ENCODE measurements around the gene TRIM44.

Gene TRIM44

DNA sequence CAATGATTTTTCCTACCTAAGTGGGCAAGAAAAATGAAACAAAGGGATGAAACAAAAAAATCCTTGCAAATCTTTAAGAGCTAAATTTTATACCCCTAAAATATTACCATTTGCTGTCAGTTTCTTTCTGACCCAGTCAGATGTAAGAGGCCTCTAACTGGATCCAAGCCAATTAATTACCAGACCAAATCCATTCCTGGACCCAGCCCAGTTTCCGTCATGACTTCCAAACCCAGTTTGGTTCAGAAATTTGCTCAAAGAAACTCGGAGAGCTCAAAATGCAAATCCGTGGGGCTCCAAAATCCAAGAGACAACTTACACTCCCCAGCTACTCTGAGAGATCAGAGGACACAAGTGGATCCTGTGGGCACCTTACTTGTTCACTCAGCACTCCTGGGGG lies 46.8 kb downstream of the TRIM44 start:
- no peak overlapping the region for H3K4ac ChIP-seq (ENCODE audit: low read depth, low read length)
- H4K5ac ChIP-seq (ENCODE audit: low read length): no peak overlapping the region
- no peak overlapping the region for H2AK5ac ChIP-seq (ENCODE audit: low read length)
- H3K4me1 ChIP-seq (ENCODE audit: control insufficient read depth, low read depth, low read length): no peaks in the 10 kb centered on the region
- H3K79me1 ChIP-seq (ENCODE audit: low read length): no peaks in the 10 kb centered on the region
- H2BK120ac ChIP-seq (ENCODE audit: low read depth, low read length): no peak overlapping the region
- no peak overlapping the region for H3K9ac ChIP-seq (ENCODE audit: low read length)
- H3K56ac ChIP-seq (ENCODE audit: low read length): no peak overlapping the region
- H3K79me2 ChIP-seq (ENCODE audit: control insufficient read depth, insufficient read depth, low read length): no peaks in the 10 kb centered on the region
- no peak overlapping the region for H3K23ac ChIP-seq (ENCODE audit: low read length)
- H3K4me2 ChIP-seq (ENCODE audit: low read length): no peak overlapping the region
- H3K36me3 ChIP-seq (ENCODE audit: control insufficient read depth, insufficient read depth, low read length): no peaks in the 10 kb centered on the region
- WGBS (ENCODE audit: extremely low coverage, insufficient coverage, low lambda C conversion rate): no CpG with 5 or more reads among the region's 3 CpGs
- no peak overlapping the region for H3K27ac ChIP-seq (ENCODE audit: low read depth, low read length)
- no peak overlapping the region for H2BK15ac ChIP-seq (replicated peaks; ENCODE audit: low read depth)
- H2BK5ac ChIP-seq (ENCODE audit: low read length): no peak overlapping the region
- H4K8ac ChIP-seq (ENCODE audit: low read depth, low read length): no peak overlapping the region
- peaks cover 3% of the 10 kb centered on the region for H3K27me3 ChIP-seq (ENCODE audit: insufficient read depth, low read length, poor library complexity)
- H3K4me3 ChIP-seq (ENCODE audit: low read length): no peak overlapping the region
- DNase-seq: no peak
- no peak overlapping the region for H3K18ac ChIP-seq (ENCODE audit: low read length)

DNA sequence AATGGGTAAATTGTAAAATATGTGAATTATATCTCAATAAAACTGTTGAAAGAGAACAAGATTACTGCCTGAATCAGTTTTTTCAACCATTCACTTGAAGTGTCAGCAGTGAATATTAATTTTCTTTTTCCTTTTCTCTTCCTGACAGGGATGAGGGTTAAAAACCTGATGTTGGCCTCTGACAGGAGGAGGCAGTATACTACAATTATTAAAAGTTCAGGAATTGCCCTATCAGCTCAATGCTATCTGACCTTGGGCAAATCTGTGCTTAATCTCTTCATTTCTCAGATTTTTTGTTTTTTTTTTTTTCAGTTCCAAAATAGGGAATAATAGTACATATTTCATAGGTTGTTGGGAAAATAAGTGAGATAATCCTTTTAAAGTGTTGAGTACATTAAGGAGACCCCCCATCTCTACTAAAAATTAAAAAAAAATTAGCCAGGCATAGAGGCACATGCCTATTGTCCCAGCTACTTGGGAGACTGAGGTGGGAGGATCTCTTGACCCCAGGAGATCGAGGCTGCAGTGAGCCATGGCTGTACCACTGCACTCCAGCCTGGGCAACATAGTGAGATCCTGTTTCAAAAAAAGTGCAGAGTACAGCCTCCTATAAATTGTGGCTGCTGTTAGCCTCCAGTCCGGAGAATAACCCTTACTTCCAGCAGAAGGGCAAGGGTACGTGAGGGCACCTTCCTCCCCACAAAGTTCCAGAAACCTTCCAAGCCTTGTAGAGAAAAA lies 48.8 kb downstream of the TRIM44 start:
- H3K4me2 ChIP-seq (ENCODE audit: low read length): no peak overlapping the region
- no peak overlapping the region for H4K8ac ChIP-seq (ENCODE audit: low read depth, low read length)
- H4K5ac ChIP-seq (ENCODE audit: low read length): no peak overlapping the region
- H3K4ac ChIP-seq (ENCODE audit: low read depth, low read length): no peak overlapping the region
- no peaks in the 10 kb centered on the region for H3K4me1 ChIP-seq (ENCODE audit: control insufficient read depth, low read depth, low read length)
- WGBS (ENCODE audit: extremely low coverage, insufficient coverage, low lambda C conversion rate): no CpG with 5 or more reads among the region's 3 CpGs
- H2BK120ac ChIP-seq (ENCODE audit: low read depth, low read length): no peak overlapping the region
- no peak overlapping the region for H2BK5ac ChIP-seq (ENCODE audit: low read length)
- H3K27me3 ChIP-seq (ENCODE audit: insufficient read depth, low read length, poor library complexity): peaks cover 3% of the 10 kb centered on the region
- H3K18ac ChIP-seq (ENCODE audit: low read length): no peak overlapping the region
- H3K56ac ChIP-seq (ENCODE audit: low read length): no peak overlapping the region
- peaks cover 3% of the 10 kb centered on the region for H3K79me1 ChIP-seq (ENCODE audit: low read length)
- no peak overlapping the region for H3K23ac ChIP-seq (ENCODE audit: low read length)
- H3K27ac ChIP-seq (ENCODE audit: low read depth, low read length): no peak overlapping the region
- H3K9ac ChIP-seq (ENCODE audit: low read length): no peak overlapping the region
- no peak for DNase-seq
- no peak overlapping the region for H2AK5ac ChIP-seq (ENCODE audit: low read length)
- no peaks in the 10 kb centered on the region for H3K36me3 ChIP-seq (ENCODE audit: control insufficient read depth, insufficient read depth, low read length)
- no peaks in the 10 kb centered on the region for H3K79me2 ChIP-seq (ENCODE audit: control insufficient read depth, insufficient read depth, low read length)
- no peak overlapping the region for H3K4me3 ChIP-seq (ENCODE audit: low read length)
- H2BK15ac ChIP-seq (replicated peaks; ENCODE audit: low read depth): no peak overlapping the region

DNA sequence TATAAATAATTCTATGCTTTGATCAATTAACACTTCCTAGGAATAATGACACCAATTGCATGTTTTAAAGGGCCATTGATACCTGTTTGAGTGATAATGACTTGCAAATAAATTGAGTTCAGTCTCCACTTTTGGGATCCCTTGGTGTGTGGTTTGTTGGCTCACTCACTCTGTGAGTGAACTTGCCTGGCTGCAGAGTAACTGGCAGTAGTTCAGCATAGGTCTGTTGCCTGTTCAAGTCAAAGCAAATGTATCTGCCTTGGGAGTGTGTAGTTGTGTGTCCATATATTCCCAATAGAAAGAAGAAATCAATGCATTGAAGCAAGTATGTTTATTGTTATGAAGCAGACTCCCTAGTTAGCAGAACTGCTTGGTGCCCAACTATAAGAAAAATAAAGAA lies 49.3 kb downstream of the TRIM44 start:
- no peak for DNase-seq
- Histone ChIP-seq H4K8ac (ENCODE audit: low read depth, low read length) (no peak overlapping the region), H3K4me2 (ENCODE audit: low read length) (no peak overlapping the region), H3K27ac (ENCODE audit: low read depth, low read length) (no peak overlapping the region), H3K36me3 (ENCODE audit: control insufficient read depth, insufficient read depth, low read length) (no peaks in the 10 kb centered on the region), H2BK120ac (ENCODE audit: low read depth, low read length) (no peak overlapping the region), H3K18ac (ENCODE audit: low read length) (no peak overlapping the region), H3K9ac (ENCODE audit: low read length) (no peak overlapping the region), H3K23ac (ENCODE audit: low read length) (no peak overlapping the region), H3K4me1 (ENCODE audit: control insufficient read depth, low read depth, low read length) (no peaks in the 10 kb centered on the region), H2BK15ac (replicated peaks; ENCODE audit: low read depth) (no peak overlapping the region), H3K4ac (ENCODE audit: low read depth, low read length) (no peak overlapping the region), H3K79me1 (ENCODE audit: low read length) (peaks cover 3% of the 10 kb centered on the region), H3K79me2 (ENCODE audit: control insufficient read depth, insufficient read depth, low read length) (no peaks in the 10 kb centered on the region), H3K4me3 (ENCODE audit: low read length) (no peak overlapping the region), H3K56ac (ENCODE audit: low read length) (no peak overlapping the region), H2BK5ac (ENCODE audit: low read length) (no peak overlapping the region), H4K5ac (ENCODE audit: low read length) (no peak overlapping the region), H2AK5ac (ENCODE audit: low read length) (no peak overlapping the region), H3K27me3 (ENCODE audit: insufficient read depth, low read length, poor library complexity) (peaks cover 3% of the 10 kb centered on the region)

DNA sequence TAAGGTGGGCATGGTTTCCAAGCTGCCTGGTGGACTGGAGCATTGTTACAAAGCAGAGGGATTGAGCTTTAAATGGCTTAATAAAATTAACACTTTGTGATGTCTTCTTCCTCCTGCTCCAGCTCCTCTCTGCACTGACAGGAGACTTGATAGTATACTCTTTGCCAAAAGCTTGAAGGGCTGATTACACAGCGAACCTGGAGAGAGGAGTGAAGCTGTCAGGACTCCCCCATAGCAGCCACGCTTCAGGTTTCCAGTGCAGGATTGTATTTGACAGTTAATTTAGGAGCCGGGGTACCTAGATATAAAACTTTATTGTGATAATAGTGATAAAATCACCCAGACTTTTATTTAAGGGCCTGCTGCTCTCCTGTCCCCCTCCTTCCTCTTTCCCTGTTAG lies 50.0 kb downstream of the TRIM44 start:
- Histone ChIP-seq H4K8ac (ENCODE audit: low read depth, low read length) (no peak overlapping the region), H3K79me1 (ENCODE audit: low read length) (peaks cover 3% of the 10 kb centered on the region), H3K27me3 (ENCODE audit: insufficient read depth, low read length, poor library complexity) (peaks cover 3% of the 10 kb centered on the region), H3K56ac (ENCODE audit: low read length) (no peak overlapping the region), H2BK120ac (ENCODE audit: low read depth, low read length) (no peak overlapping the region), H3K4me2 (ENCODE audit: low read length) (no peak overlapping the region), H3K27ac (ENCODE audit: low read depth, low read length) (no peak overlapping the region), H3K36me3 (ENCODE audit: control insufficient read depth, insufficient read depth, low read length) (no peaks in the 10 kb centered on the region), H3K18ac (ENCODE audit: low read length) (no peak overlapping the region), H3K9ac (ENCODE audit: low read length) (no peak overlapping the region), H3K4me3 (ENCODE audit: low read length) (no peak overlapping the region), H3K4me1 (ENCODE audit: control insufficient read depth, low read depth, low read length) (no peaks in the 10 kb centered on the region), H2AK5ac (ENCODE audit: low read length) (no peak overlapping the region), H3K4ac (ENCODE audit: low read depth, low read length) (no peak overlapping the region), H3K23ac (ENCODE audit: low read length) (no peak overlapping the region), H2BK5ac (ENCODE audit: low read length) (no peak overlapping the region), H4K5ac (ENCODE audit: low read length) (no peak overlapping the region), H2BK15ac (replicated peaks; ENCODE audit: low read depth) (no peak overlapping the region), H3K79me2 (ENCODE audit: control insufficient read depth, insufficient read depth, low read length) (no peaks in the 10 kb centered on the region)
- DNase-seq: no peak
- no CpG with 5 or more reads among the region's 3 CpGs for WGBS (ENCODE audit: extremely low coverage, insufficient coverage, low lambda C conversion rate)

DNA sequence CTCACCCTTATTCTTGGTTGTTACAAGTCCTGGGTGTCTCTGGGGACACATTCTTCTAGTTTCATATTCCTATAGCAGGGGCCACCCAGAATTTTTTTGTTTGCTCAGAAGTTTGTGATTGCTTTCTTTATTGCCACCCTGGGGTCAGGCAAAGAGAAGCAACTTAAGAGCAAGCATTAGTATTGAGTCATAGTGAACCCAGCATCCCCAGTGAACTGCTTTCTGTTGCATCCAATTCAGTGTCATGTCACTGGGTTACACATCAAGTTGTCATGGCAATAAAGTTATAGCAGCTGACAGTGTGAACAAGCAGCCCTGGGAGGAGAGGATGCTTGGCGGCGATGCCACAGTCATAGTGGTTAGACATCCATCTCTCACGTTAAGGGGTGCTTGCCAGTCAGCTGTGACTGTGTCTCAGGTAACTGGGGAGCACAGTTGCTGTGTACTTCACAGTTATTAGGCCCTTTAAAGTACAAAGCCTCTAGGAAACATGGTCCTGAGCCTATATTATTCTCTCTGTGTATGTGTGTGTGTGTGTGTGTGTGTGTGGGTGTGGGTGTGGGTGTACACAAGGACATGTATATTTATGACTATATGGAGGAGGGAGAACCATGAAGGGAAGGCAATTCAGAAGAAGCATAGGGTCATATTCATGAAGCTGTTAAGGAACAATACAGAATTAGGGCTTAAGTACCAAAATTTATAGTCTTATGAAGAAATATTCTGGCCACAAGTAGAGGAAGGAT lies 52.5 kb downstream of the TRIM44 start:
- Histone ChIP-seq H3K4me3 (ENCODE audit: low read length) (no peak overlapping the region), H3K4me1 (ENCODE audit: control insufficient read depth, low read depth, low read length) (no peaks in the 10 kb centered on the region), H2BK5ac (ENCODE audit: low read length) (no peak overlapping the region), H2BK15ac (replicated peaks; ENCODE audit: low read depth) (no peak overlapping the region), H3K9ac (ENCODE audit: low read length) (no peak overlapping the region), H4K5ac (ENCODE audit: low read length) (no peak overlapping the region), H4K8ac (ENCODE audit: low read depth, low read length) (no peak overlapping the region), H3K36me3 (ENCODE audit: control insufficient read depth, insufficient read depth, low read length) (no peaks in the 10 kb centered on the region), H3K56ac (ENCODE audit: low read length) (no peak overlapping the region), H2AK5ac (ENCODE audit: low read length) (no peak overlapping the region), H2BK120ac (ENCODE audit: low read depth, low read length) (no peak overlapping the region), H3K18ac (ENCODE audit: low read length) (no peak overlapping the region), H3K27ac (ENCODE audit: low read depth, low read length) (no peak overlapping the region), H3K23ac (ENCODE audit: low read length) (no peak overlapping the region), H3K79me2 (ENCODE audit: control insufficient read depth, insufficient read depth, low read length) (no peaks in the 10 kb centered on the region), H3K4ac (ENCODE audit: low read depth, low read length) (no peak overlapping the region), H3K79me1 (ENCODE audit: low read length) (peaks cover 3% of the 10 kb centered on the region), H3K4me2 (ENCODE audit: low read length) (no peak overlapping the region), H3K27me3 (ENCODE audit: insufficient read depth, low read length, poor library complexity) (peaks cover 3% of the 10 kb centered on the region)
- WGBS (ENCODE audit: extremely low coverage, insufficient coverage, low lambda C conversion rate): no CpG with 5 or more reads among the region's 3 CpGs
- DNase-seq: peak; percentile 2
